GM12878 (cell line): ENCODE data around the gene EYS. TPM values are rescaled to one million over a fixed set of nuclear protein-coding genes. Genes with fewer than 3 reads are reported as not detected.

Experiments used
- ATAC-seq: fragments of 200-7000 bp; cut with Tn5 transposase; 3 replicates; pipeline ENCODE4 v1.9.1; 2020; ENCODE audit warnings: mild to moderate bottlenecking, moderate library complexity
- BruUV-seq: library from RNA; stranded (reverse); fragments of 400-500 nt; replicated peaks from 2 replicates; lab custom pipeline; 2021; lab: Mats Ljungman, UMichigan
- CTCF ChIA-PET: fragments of 300-600 bp; sonication (Branson Sonifier 250); formaldehyde crosslinking; extraction: SDS; loops from one replicate; lab custom pipeline; 2021; ENCODE audit warnings: inconsistent platforms; lab: Yijun Ruan, JAX
- POLR2A ChIA-PET: fragments of 350-600 bp; formaldehyde crosslinking; extraction: SDS; loops from one replicate; lab custom pipeline; 2021; ENCODE audit warnings: inconsistent platforms; lab: Charles Lee
- RAD21 ChIA-PET: fragments of 300-600 bp; sonication (Branson Sonifier 250); formaldehyde crosslinking; loops from one replicate; lab custom pipeline; 2023; ENCODE audit warnings: antibody characterized with exemption; ENCODE audit not compliant: unreplicated experiment; lab: Charles Lee
- SMC1A ChIA-PET: fragments of 300-600 bp; sonication (Branson Sonifier 250); formaldehyde crosslinking; loops from one replicate; lab custom pipeline; 2023; ENCODE audit not compliant: unreplicated experiment, uncharacterized antibody; lab: Charles Lee
- DNase-seq: peaks from one replicate; pipeline ENCODE4 v3.0.0-alpha.2; 2011; ENCODE audit warnings: low read depth, low spot score
- FAIRE-seq: peaks from 3 replicates; lab custom pipeline; 2011; peaks lifted over from hg19 to GRCh38; lab: Jason Lieb, UNC
- H2AFZ ChIP-seq: 2 replicates; pipeline ENCODE4 v1.6.0; 2011; ENCODE audit warnings: low read depth, low read length, control low read depth; ENCODE audit not compliant: control insufficient read depth
- H3K27ac ChIP-seq: 2 replicates; pipeline ENCODE4 v1.5.1; 2011; ENCODE audit warnings: control low read depth; ENCODE audit not compliant: control insufficient read depth, insufficient read depth
- H3K27me3 ChIP-seq, 2 experiments: replicated peaks in 1 of 2; 2 replicates each; pipeline versions ENCODE4 v1.6.0 to v1.6.1; 2011; ENCODE audit warnings: low read length in 1 of 2; ENCODE audit not compliant: control insufficient read depth in 2 of 2, insufficient read depth in 2 of 2
- H3K36me3 ChIP-seq, 2 experiments: 2 replicates each; pipeline ENCODE4 v1.5.1; 2011; ENCODE audit warnings: low read length in 1 of 2; ENCODE audit not compliant: control insufficient read depth in 2 of 2, insufficient read depth in 2 of 2
- H3K4me1 ChIP-seq: 2 replicates; pipeline ENCODE4 v1.6.1; 2011; ENCODE audit warnings: mild to moderate bottlenecking, low read length, moderate library complexity, mixed read lengths; ENCODE audit not compliant: control insufficient read depth, insufficient read depth
- H3K4me2 ChIP-seq: 2 replicates; pipeline ENCODE4 v1.6.0; 2011; ENCODE audit warnings: control low read depth; ENCODE audit not compliant: control insufficient read depth, insufficient read depth
- H3K4me3 ChIP-seq: fragments of 200-600 bp; sonication (generic); 2 replicates; pipeline ENCODE4 v1.5.1; 2016
- H3K79me2 ChIP-seq: 2 replicates; pipeline ENCODE4 v1.6.0; 2011; ENCODE audit warnings: low read length; ENCODE audit not compliant: control insufficient read depth, insufficient read depth
- H3K9ac ChIP-seq: 2 replicates; pipeline ENCODE4 v1.8.0; 2011; ENCODE audit warnings: low read length, control low read depth, mixed read lengths; ENCODE audit not compliant: control insufficient read depth, insufficient read depth
- H3K9me3 ChIP-seq: replicated peaks from 3 replicates; pipeline ENCODE4 v1.5.1; 2011; ENCODE audit warnings: mild to moderate bottlenecking, low read length; ENCODE audit not compliant: control insufficient read depth, insufficient read depth
- H4K20me1 ChIP-seq: 2 replicates; pipeline ENCODE4 v1.6.0; 2011; ENCODE audit not compliant: control insufficient read depth, insufficient read depth
- CBX5 ChIP-seq: sonication (generic); IDR thresholded peaks from 2 replicates; pipeline ENCODE4 v1.6.1; 2016; ENCODE audit warnings: low read depth, moderate library complexity, mild to moderate bottlenecking, inconsistent platforms
- CEBPZ ChIP-seq: fragments of 150-350 bp; IDR thresholded peaks from 2 replicates; pipeline ENCODE4 v1.6.1; 2016; ENCODE audit warnings: low read depth, low read length
- CHD4 ChIP-seq: fragments of 200-600 bp; sonication (generic); IDR thresholded peaks from 2 replicates; pipeline ENCODE4 v1.6.1; 2016; ENCODE audit warnings: mild to moderate bottlenecking
- E4F1 ChIP-seq: fragments of 450-650 bp; IDR thresholded peaks from 2 replicates; pipeline ENCODE4 v1.6.1; 2018; ENCODE audit warnings: borderline replicate concordance, mild to moderate bottlenecking; ENCODE audit not compliant: partially characterized antibody
- EP300 ChIP-seq, 2 experiments: fragments of 150-350 bp in 1 of 2; IDR thresholded peaks; 2 replicates each; pipeline ENCODE4 v1.6.1; 2011 to 2012; ENCODE audit warnings: low read depth in 2 of 2, low read length in 2 of 2, borderline replicate concordance in 1 of 2, improper control_type of control experiment in 1 of 2, inconsistent platforms in 1 of 2; ENCODE audit not compliant: control insufficient read depth in 1 of 2
- ESRRA ChIP-seq: IDR thresholded peaks from 2 replicates; pipeline ENCODE4 v1.6.1; 2012; ENCODE audit warnings: mild to moderate bottlenecking, low read length, improper control_type of control experiment
- IRF5 ChIP-seq: fragments of 450-650 bp; IDR thresholded peaks from 2 replicates; pipeline ENCODE4 v1.6.1; 2017; ENCODE audit warnings: borderline replicate concordance
- NRF1 ChIP-seq: conservative IDR thresholded peaks from 2 replicates; pipeline ENCODE4 v1.6.1; 2011; ENCODE audit warnings: mild to moderate bottlenecking, low read depth, low read length, improper control_type of control experiment
- PRDM15 ChIP-seq: fragments of 450-650 bp; formaldehyde crosslinking; IDR thresholded peaks from 2 replicates; pipeline ENCODE4 v1.4.0; 2020; ENCODE audit warnings: mild to moderate bottlenecking, moderate library complexity
- USF2 ChIP-seq: IDR thresholded peaks from 2 replicates; pipeline ENCODE4 v1.6.1; 2011; ENCODE audit warnings: low read depth, low read length, improper control_type of control experiment, borderline replicate concordance
- WGBS: methylation state at CpG from one replicate; pipeline ENCODE4 v1.1.6; 2016; ENCODE audit warnings: low lambda C conversion rate; ENCODE audit not compliant: insufficient replicate concordance, insufficient coverage; ENCODE audit errors: missing lambda C conversion rate; 5-methylcytosine and 5-hydroxymethylcytosine counted together
- in situ Hi-C: fragments of 300-500 bp; cut with MboI; formaldehyde crosslinking; loops from 9 replicates; pipeline ENCODE4 v1.14.3; 2018; ENCODE audit warnings: mixed read lengths
- intact Hi-C: fragments of 100-400 bp; cut with micrococcal nuclease; formaldehyde crosslinking; loops from one replicate; pipeline ENCODE4 v1.14.2; 2022; ENCODE audit not compliant: unreplicated experiment
- polyA plus RNA-seq, 11 experiments: library from polyadenylated mRNA; depleted of rRNA in 4 of 11; unstranded in 6 of 11; stranded (reverse) in 5 of 11; fragments of >200 nt; fragmentation: Nextera tagmentation in 4 of 11; fragmentation: Illumina TruSeq in 1 of 11; extraction: Ambion mirVana in 4 of 11; extraction: Trizol in 1 of 11; gene quantifications; 1 replicate in 1 of 11; 2 replicates in 10 of 11; pipeline versions ENCODE4 v1.2.1 to v1.2.3, GENCODE V29; 2011 to 2016; ENCODE audit warnings: inconsistent platforms in 2 of 11, missing spikeins in 2 of 11, low read depth in 1 of 11
- total RNA-seq, 4 experiments: library from RNA; depleted of rRNA in 3 of 4; stranded (reverse); fragments of >200 nt in 3 of 4; fragmentation: Illumina TruSeq in 1 of 4; extraction: Trizol in 1 of 4; gene quantifications; 2 replicates each; pipeline versions ENCODE4 v1.2.1 to v1.2.3, GENCODE V29; 2013 to 2021

EYS gene
- total and polyA plus RNA-seq, 10 of the 15 experiments (the other 5 are each of a cell fraction or from before 2014, with no cell fraction given), result under 0.01 to 0.14 (median 0.02) TPM; not detected in 1

GRCh38 chr6:64013011-64013410 lies 1694.0 kb downstream of the EYS start:
- ChIA-PET SMC1A (interaction anchor here (0.7 to 4.1 kb wide), 8 partner anchors 11 to 321 kb away, joined by 3 to 67 read pairs (median 3); no protein-coding TSS in a partner anchor), CTCF (interaction anchor here (1.1 to 2.4 kb wide), 9 partner anchors 11 to 474 kb away, joined by 3 to 102 read pairs (median 5); no protein-coding TSS in a partner anchor)
- TF ChIP-seq PRDM15 (CRISPR knock-in tag) (no peak), IRF5 (no peak), USF2 (no peak), NRF1 (no peak), EP300 (IDR thresholded peaks at IDR 0.05; ENCODE audit: borderline replicate concordance in 1 of 2, control insufficient read depth in 1 of 2, low read depth in 2 of 2, low read length in 2 of 2) (no peak), CHD4 (no peak), CBX5 (no peak), ESRRA (no peak), CEBPZ (no peak), E4F1 (no peak)

More at GRCh38 chr6:64013011-64013410, 1694.0 kb downstream of the EYS start:
- Histone ChIP-seq H3K36me3 (no peaks in the 10 kb centered on the region), H3K27ac (no peak overlapping the region), H3K79me2 (no peaks in the 10 kb centered on the region), H3K27me3 (no peaks in the 10 kb centered on the region), H3K9ac (no peak overlapping the region), H4K20me1 (no peaks in the 10 kb centered on the region), H3K4me1 (no peaks in the 10 kb centered on the region), H3K4me2 (no peak overlapping the region), H2AFZ (no peak overlapping the region), H3K9me3 (no peaks in the 10 kb centered on the region), H3K4me3 (no peak overlapping the region)
- DNase-seq (no peak), ATAC-seq (no peak), FAIRE-seq (no peak)
- intact Hi-C loops (loop anchor here (5.0 kb wide), 1 partner anchor 494 kb away; no protein-coding TSS in a partner anchor), in situ Hi-C loops (loop anchor here (5.0 kb wide), 1 partner anchor 319 kb away; no protein-coding TSS in a partner anchor)
- 27% methylated on average over 8 of the region's 8 CpGs for WGBS
- no TSS peak for BruUV-seq
- RAD21 ChIA-PET, result interaction anchor here (2.4 kb wide), 1 partner anchor 318 kb away, joined by 89 read pairs; no protein-coding TSS in a partner anchor
- POLR2A ChIA-PET, result no interaction called here
